HuH-7 (cell line): ENCODE measurements around the gene RETN.

Experiments
- DNase-seq: peaks from one replicate; pipeline ENCODE4 v3.0.0; 2011; ENCODE audit warnings: low spot score

Gene RETN

DNA sequence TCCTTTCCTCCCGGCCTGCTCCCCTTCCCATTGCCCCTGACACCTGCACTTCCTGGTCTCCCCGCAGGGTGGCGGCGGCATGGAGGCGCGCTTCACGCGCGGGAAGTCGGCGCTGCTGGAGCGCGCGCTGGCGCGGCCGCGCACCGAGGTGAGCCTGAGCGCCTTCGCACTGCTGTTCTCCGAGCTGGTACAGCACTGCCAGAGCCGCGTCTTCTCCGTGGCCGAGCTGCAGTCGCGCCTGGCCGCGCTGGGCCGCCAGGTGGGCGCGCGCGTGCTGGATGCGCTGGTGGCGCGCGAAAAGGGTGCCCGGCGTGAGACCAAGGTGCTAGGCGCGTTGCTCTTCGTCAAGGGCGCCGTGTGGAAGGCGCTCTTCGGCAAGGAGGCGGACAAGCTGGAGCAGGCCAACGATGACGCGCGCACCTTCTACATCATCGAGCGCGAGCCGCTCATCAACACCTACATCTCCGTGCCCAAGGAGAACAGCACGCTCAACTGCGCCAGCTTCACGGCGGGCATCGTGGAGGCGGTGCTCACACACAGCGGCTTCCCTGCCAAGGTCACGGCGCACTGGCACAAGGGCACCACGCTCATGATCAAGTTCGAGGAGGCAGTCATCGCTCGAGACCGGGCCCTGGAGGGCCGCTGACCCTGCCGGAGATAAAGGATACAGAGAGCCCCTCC, 13.5 kb downstream of the RETN start:
- no peak for DNase-seq

DNA sequence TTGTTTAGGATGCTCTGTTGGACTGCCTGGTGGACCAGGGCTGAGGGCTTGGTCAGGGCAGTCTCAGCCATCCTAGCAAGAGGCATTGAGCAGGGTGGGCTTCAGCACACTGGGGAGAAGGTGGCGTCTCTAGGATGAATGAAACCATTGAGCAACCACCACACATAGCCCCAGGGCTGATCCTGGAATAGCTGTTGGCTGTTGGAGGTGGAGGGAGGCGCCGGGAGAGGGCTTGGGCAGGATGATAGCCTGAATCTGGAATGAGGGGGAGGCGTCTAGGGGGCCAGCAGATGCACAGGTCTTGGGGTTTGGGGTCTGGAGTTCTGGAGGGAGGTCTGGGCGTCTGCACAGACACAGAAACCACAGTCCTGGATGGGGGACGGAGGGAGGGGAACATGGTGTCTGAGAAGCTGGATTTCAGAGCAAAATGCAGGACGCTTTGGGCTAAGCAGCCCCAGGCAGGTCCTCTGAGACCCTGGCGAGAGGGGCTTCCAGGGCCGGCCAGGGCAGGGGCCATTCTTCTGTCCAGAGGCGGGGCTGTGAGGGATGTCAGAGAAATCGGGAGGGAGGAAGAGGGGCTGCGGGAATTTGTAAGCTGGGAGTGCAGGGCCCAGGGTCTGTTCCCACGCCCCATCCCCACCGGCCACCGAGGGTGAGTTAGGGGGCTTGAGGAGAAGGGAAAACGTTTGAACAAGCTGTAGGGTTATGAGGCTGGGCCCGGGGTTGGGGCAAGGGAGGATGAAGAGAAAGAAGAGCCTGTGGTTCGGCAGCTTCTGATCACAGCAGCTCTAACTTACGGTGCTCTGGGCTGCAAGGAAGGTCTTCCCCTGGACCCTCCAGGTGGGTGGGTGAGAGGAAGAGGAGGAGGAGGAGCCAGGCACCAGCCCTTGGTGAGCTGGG, 16.9 kb downstream of the RETN start:
- DNase-seq: no peak

DNA sequence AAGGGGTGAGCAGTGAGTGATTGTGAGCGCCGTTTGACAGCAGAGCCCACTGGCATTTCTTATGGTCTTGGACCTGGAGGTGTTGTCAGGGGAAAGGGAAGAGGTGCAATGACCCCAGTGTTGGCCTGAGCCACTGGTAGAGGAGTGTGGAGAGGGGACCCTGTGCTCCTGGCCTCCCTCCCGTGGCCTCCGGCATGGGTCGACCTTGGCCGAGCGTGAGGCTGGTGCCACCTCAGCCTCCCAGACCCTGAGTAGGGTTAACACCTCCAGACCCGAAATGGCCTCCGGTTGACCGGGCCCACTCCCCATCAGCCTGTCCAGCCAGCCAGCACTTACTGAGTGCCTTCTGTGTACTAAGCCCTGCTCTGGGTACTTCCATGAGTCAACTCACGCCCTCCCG, 18.3 kb downstream of the RETN start:
- no peak for DNase-seq

DNA sequence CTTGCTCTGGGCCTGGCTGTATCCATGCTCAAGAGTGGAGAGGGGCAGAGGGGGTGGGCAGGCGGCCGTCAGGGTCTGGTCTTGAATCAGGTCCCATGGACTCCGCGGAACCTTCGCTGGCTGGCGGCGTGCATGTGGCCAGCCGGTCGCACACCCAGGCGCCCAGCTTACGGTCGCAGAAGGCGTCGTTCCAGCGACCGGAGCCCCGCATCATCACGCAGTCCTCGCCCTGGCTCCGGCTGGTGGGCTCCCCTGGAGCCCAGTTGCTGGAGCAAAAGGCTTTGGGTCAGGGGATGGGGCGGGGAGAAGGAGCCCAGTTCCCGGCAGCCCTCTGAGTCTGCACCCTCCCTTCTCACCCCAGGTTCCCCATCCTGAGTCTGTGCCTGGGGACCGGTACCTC, 20.3 kb downstream of the RETN start:
- DNase-seq: no peak

- no peak for DNase-seq
Observed at GRCh38 chr19:7690779-7691258, 22.0 kb downstream of the RETN start.

DNA sequence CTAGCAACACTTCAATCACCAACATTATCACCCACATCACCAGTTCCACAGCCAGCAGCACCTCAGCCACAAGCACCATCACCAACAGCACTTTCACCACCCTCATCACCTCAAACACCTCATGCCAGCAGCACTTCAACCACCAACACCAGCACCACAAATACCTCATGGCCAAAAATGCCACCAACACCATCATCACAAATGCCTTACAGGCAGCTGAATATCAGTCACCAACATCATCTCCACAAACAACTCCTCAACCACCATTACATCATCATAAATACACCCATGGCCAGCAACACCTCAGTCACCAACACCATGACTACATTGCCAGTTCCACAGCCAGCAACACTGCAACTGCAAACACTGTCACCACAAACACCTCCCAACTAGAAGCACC, 22.6 kb downstream of the RETN start:
- DNase-seq: no peak

GRCh38 chr19:7692417-7693088, 23.7 kb downstream of the RETN start:
- DNase-seq: no peak

DNA sequence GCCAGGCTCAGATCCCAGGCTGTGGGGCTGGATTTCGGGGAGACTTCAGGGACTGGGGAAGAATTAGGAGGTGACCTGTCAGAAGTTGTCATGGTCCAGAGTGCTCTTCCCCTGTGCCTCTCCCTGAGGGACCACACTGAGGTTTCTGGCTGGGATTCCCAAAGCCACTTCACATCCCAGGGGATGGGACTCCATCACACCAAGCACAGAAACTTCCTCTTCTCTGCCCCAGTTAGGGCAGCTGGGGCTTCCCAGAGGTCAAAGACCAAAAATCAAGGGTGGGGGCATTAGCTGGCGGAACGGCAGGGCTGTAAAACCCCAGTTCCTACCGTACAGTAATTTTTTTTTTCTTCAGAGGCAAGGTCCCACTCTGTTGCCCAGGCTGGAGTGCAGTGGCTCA, 25.6 kb downstream of the RETN start:
- no peak for DNase-seq

- DNase-seq: no peak
Observed at GRCh38 chr19:7697721-7698287, 29.0 kb downstream of the RETN start.

DNA sequence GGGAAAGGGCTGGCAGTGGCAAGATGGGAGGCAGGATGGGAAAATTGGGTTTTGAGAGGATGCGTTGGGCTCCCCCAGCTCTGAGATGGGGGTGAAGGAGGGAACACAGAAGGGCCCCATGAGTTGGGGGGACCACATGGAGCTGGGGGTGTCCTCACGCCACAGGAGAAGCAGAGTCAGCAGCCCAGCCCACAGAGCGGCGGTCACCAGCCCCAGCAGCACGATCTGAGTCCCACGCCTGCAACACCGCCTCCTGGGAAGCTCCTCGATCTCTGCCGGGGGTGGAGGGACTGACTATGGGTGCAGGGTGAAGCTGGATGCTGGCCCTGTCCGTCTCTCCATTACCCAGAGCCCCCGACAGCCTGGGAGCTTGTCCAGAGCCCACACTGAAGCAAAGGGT, 29.7 kb downstream of the RETN start:
- no peak for DNase-seq

DNA sequence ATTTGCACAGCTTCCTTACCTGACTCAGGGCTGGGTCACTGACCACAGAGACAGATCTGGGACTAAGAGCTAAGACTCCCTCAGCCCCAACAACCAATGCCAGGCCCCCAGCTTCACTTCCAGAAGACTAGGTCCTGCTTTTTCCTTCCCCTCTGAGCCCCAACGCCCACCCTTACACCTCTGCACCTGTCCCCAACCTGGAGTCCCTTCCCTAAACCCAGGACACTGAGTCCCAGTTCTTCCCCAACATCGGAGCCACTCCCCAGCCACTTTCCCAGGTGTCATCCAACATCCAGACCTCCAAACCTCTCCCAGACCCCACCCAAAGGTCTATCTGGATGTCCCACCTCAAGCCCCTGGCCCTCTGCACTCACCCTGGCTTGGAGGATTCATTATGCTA, 30.2 kb downstream of the RETN start:
- no peak for DNase-seq

DNA sequence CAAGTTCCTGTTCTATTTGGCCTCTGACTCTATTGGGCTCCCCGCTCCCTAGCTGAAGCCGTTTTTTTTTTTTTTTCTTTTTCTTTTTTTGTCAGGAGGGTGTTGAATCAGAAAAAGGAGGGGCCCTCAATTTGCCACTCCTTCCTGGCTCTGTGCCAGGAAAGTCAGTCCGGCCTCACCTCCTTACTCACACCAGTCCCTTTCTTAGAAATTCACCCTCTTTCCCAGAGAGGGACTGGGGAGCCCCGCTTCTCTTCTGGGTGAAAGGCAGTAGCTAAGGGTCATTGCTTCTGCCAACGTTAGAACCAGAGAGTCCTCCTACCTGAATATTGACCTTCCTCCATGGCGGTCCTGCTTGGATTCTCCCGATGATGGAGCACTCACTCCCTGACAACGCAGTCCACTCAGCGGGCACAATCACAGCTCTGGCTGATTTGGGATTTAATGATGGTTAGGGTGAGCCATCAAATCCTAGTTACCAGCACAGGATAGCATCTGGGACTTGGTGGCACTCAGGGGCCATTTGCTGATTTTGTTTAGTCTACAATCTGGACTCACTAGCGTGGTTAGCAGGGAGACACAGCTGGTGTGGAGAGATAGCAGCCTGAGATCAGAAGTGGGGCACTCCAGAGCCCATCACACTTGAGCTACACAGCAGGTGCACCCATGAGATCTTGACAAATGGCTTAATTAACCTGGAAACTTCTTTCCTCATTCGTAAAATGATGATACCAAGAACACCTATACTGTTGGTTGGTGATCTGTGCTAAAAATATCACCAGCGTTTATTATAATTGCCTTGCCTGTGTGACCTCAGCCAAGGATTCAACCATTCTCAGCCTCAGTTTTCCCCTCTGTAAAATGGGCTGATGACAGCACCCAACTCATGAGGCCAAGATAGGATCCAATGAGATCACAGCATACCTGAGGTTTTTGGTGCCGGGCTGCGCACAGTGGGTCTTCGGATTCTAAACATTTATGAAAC, 30.9 kb downstream of the RETN start:
- no peak for DNase-seq

DNA sequence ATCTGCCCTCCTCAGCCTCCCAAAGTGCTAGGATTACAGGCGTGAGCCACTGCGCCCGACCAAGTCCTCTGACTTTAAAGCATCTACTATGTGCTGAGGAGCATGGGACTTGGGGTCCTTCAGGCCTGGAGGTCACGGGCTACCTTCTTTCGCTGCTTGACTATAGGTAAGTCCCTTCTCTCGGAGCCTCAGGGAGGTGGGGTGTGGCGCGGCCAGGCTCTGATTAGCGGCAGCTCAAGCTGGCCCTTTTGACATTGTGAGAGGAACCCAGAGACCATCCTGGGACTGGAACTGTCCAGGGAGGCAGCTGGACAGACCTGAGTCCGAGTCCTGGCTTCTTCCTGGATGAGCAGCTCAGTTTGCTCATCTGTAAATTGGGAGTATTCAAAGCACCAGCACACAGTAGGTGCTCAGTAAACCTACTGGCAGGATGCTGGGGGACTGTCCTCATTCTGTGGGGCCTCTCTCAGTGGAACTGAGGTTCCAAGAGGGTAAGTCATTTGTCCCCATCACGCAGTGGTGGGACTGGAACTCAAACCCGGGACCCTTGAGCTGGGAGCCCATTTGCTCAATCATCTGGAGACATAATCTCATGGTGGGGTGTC, 32.3 kb downstream of the RETN start:
- DNase-seq: no peak

GRCh38 chr19:7701654-7702457, 33.0 kb downstream of the RETN start, which contains the start of gene FCER2:
Gene FCER2 (minus strand): TSS chr19:7702131. CDS start chr19:7699760, 2,371 bp downstream.
- DNase-seq: no peak

- DNase-seq: no peak
Observed at GRCh38 chr19:7703332-7703731, 34.5 kb downstream of the RETN start.

DNA sequence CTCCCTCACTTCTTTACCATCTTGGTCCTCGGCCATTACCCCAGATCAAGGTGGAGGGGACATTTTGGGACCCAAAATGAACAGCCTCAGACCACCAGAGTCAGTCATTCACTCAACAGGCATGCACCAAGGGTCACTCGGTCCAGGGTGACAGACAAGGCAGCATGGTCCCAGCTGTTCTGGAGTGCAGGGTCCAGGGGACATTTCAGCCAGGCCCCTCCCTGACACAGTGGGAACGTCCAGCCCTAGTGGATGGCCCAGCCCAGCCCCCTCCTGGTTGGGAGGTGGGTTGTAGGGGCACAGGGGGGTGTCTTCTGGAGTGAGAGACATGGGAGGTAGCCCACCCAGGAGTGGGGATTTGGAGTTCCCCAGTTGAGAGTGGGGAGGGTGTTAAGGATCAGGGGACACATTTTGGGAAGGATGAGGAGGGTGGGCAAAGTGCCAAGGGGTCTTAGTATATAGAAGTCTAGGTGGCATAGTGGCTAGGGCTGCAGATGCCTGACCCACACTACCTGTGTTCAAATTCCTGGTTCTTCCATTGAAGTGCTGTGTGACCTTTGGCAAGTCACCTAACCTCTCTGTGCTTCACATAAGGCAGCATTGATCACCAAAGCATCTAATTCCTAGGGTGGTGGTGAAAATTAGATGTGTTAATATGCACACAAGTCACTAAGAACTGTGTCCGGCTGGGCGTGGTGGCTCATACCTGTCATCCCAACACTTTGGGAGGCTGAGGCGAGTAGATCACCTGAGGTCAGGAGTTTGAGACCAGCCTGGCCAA, 35.6 kb downstream of the RETN start:
- DNase-seq: no peak

GRCh38 chr19:7705387-7706187, 36.7 kb downstream of the RETN start:
- no peak for DNase-seq
